Measurements from ENCODE around the gene STRN3. TPM values are rescaled to one million over a fixed set of nuclear protein-coding genes. Genes with fewer than 3 reads are reported as not detected.
"Not testable (repeated sequence)": the region's sequence is repeated elsewhere in the genome, so short reads cannot be mapped to it uniquely, and the experiment has no call there.

STRN3 gene
- total RNA-seq, 1 donor from 2014 or later, result 42.7 TPM

- no peak for TF ChIP-seq CTCF (IDR thresholded peaks at IDR 0.05; ENCODE audit: unreplicated experiment)
- no peaks in the 10 kb centered on the region for H3K9me3 Mint-ChIP-seq (ENCODE audit: unreplicated experiment)
- peaks cover 25% of the 10 kb centered on the region for H3K4me1 Mint-ChIP-seq (ENCODE audit: unreplicated experiment)
- no peaks in the 10 kb centered on the region for H3K36me3 Mint-ChIP-seq (ENCODE audit: low read depth, unreplicated experiment)
- no peak overlapping the region for H3K4me3 Mint-ChIP-seq (ENCODE audit: unreplicated experiment)
- no peak for DNase-seq (ENCODE audit: low spot score)
- H3K27ac Mint-ChIP-seq (ENCODE audit: unreplicated experiment), result peak overlapping the region; percentile 87
- peaks cover 2% of the 10 kb centered on the region for H3K27me3 Mint-ChIP-seq (ENCODE audit: unreplicated experiment)
Measured at GRCh38 chr14:30972882-30973582, 53.1 kb downstream of the STRN3 start.

GRCh38 chr14:30972036-30972732, 54.0 kb downstream of the STRN3 start:
- peak overlapping the region; percentile 2 for H3K27ac Mint-ChIP-seq (ENCODE audit: unreplicated experiment)
- H3K4me3 Mint-ChIP-seq (ENCODE audit: unreplicated experiment), result peak overlapping the region; percentile 12
- H3K9me3 Mint-ChIP-seq (ENCODE audit: unreplicated experiment); H3K36me3 Mint-ChIP-seq (ENCODE audit: low read depth, unreplicated experiment); DNase-seq (ENCODE audit: low spot score); H3K27me3 Mint-ChIP-seq (ENCODE audit: unreplicated experiment): not testable (repeated sequence)
- H3K4me1 Mint-ChIP-seq (ENCODE audit: unreplicated experiment), result peaks cover 32% of the 10 kb centered on the region

- peaks cover 6% of the 10 kb centered on the region for H3K36me3 Mint-ChIP-seq (ENCODE audit: low read depth, unreplicated experiment)
- no peak overlapping the region for H3K4me3 Mint-ChIP-seq (ENCODE audit: unreplicated experiment)
- no peaks in the 10 kb centered on the region for H3K9me3 Mint-ChIP-seq (ENCODE audit: unreplicated experiment)
- H3K4me1 Mint-ChIP-seq (ENCODE audit: unreplicated experiment), result peaks cover 34% of the 10 kb centered on the region
- no peak for DNase-seq (ENCODE audit: low spot score)
- H3K27ac Mint-ChIP-seq (ENCODE audit: unreplicated experiment), result no peak overlapping the region
- no peak for TF ChIP-seq CTCF (IDR thresholded peaks at IDR 0.05; ENCODE audit: unreplicated experiment)
- peaks cover 2% of the 10 kb centered on the region for H3K27me3 Mint-ChIP-seq (ENCODE audit: unreplicated experiment)
Measured at GRCh38 chr14:30971586-30971985, 54.6 kb downstream of the STRN3 start.

- not testable (repeated sequence) for DNase-seq (ENCODE audit: low spot score); H3K27me3 Mint-ChIP-seq (ENCODE audit: unreplicated experiment); H3K27ac Mint-ChIP-seq (ENCODE audit: unreplicated experiment)
Measured at GRCh38 chr14:30969796-30970195, 56.4 kb downstream of the STRN3 start.

GRCh38 chr14:30967364-30968098, 58.6 kb downstream of the STRN3 start:
- H3K9me3 Mint-ChIP-seq (ENCODE audit: unreplicated experiment); H3K27me3 Mint-ChIP-seq (ENCODE audit: unreplicated experiment); H3K27ac Mint-ChIP-seq (ENCODE audit: unreplicated experiment); DNase-seq (ENCODE audit: low spot score); H3K4me3 Mint-ChIP-seq (ENCODE audit: unreplicated experiment): not testable (repeated sequence)
- Mint-ChIP-seq H3K4me1 (ENCODE audit: unreplicated experiment) (peaks cover 18% of the 10 kb centered on the region), H3K36me3 (ENCODE audit: low read depth, unreplicated experiment) (peaks cover 39% of the 10 kb centered on the region)

More at GRCh38 chr14:30969796-30970195, 56.4 kb downstream of the STRN3 start:
- not testable (repeated sequence) for H3K4me3 Mint-ChIP-seq (ENCODE audit: unreplicated experiment); H3K9me3 Mint-ChIP-seq (ENCODE audit: unreplicated experiment)
- peaks cover 23% of the 10 kb centered on the region for H3K36me3 Mint-ChIP-seq (ENCODE audit: low read depth, unreplicated experiment)
- H3K4me1 Mint-ChIP-seq (ENCODE audit: unreplicated experiment), result peaks cover 29% of the 10 kb centered on the region

- H3K27ac Mint-ChIP-seq (ENCODE audit: unreplicated experiment), result peak overlapping the region; percentile 82
- TF ChIP-seq CTCF (IDR thresholded peaks at IDR 0.05; ENCODE audit: unreplicated experiment), result no peak
- peak overlapping the region; percentile 31 for H3K4me3 Mint-ChIP-seq (ENCODE audit: unreplicated experiment)
- H3K27me3 Mint-ChIP-seq (ENCODE audit: unreplicated experiment), result peaks cover 5% of the 10 kb centered on the region
- no peaks in the 10 kb centered on the region for H3K9me3 Mint-ChIP-seq (ENCODE audit: unreplicated experiment)
- no peak for DNase-seq (ENCODE audit: low spot score)
- peaks cover 14% of the 10 kb centered on the region for H3K4me1 Mint-ChIP-seq (ENCODE audit: unreplicated experiment)
- peaks cover 39% of the 10 kb centered on the region for H3K36me3 Mint-ChIP-seq (ENCODE audit: low read depth, unreplicated experiment)
Measured at GRCh38 chr14:30966415-30967363, 59.5 kb downstream of the STRN3 start.

GRCh38 chr14:30965861-30966260, 60.3 kb downstream of the STRN3 start:
- H3K27me3 Mint-ChIP-seq (ENCODE audit: unreplicated experiment); H3K9me3 Mint-ChIP-seq (ENCODE audit: unreplicated experiment); DNase-seq (ENCODE audit: low spot score); H3K27ac Mint-ChIP-seq (ENCODE audit: unreplicated experiment): not testable (repeated sequence)
- Mint-ChIP-seq H3K4me1 (ENCODE audit: unreplicated experiment) (peaks cover 14% of the 10 kb centered on the region), H3K4me3 (ENCODE audit: unreplicated experiment) (peak overlapping the region; percentile 84), H3K36me3 (ENCODE audit: low read depth, unreplicated experiment) (peaks cover 39% of the 10 kb centered on the region)

- H3K4me1 Mint-ChIP-seq (ENCODE audit: unreplicated experiment), result peaks cover 25% of the 10 kb centered on the region
- H3K9me3 Mint-ChIP-seq (ENCODE audit: unreplicated experiment); H3K4me3 Mint-ChIP-seq (ENCODE audit: unreplicated experiment); H3K27me3 Mint-ChIP-seq (ENCODE audit: unreplicated experiment); H3K27ac Mint-ChIP-seq (ENCODE audit: unreplicated experiment); DNase-seq (ENCODE audit: low spot score): not testable (repeated sequence)
- peaks cover 39% of the 10 kb centered on the region for H3K36me3 Mint-ChIP-seq (ENCODE audit: low read depth, unreplicated experiment)
Measured at GRCh38 chr14:30962537-30962936, 63.6 kb downstream of the STRN3 start.
